OCI-M1 (cell line): Measurements from ENCODE around the gene CATSPERD.
A peak's percentile ranks its signal among the peaks of the same experiment; 100 is the strongest.
"Not testable (repeated sequence)": the region's sequence is repeated elsewhere in the genome, so short reads cannot be mapped to it uniquely, and the experiment has no call there.

Experiments
- DNase-seq: peaks from one replicate; lab custom pipeline; 2025; lab: John Stamatoyannopoulos, UW

The CATSPERD gene

DNA sequence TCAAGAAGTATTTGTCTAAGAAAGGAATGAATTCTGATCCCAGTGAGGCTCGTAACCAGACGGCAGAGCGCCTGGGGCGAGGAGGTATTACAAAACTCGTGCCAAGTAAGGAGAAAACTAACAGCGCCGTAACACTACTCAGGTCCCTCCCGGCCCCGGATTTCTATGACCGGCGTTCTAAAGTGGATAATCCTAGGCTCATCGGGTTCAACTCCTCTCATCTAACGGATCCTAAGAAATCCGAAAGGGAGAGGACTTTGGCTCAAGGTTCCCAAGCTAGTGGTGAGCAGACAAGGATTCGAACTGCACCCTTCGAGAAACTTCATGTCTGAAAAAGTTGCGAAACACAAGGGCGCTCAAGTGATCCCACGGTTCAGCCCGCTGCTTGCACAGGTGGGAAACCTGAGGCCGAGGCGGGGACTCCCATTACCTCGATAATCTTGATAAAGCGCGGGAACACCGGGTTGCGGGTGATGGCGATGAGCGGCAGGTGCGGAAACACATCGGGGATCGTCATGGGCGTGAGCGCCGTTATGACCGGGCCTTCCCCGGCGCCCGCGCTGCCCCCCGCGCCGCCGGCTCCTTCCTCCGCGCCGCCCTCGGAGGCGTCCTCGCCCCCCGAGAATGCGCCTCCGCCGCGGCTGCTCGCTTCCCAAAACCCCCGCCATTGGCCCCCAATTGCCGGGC lies 1.0 kb upstream of the CATSPERD start:
- peak; percentile 53 for DNase-seq

DNA sequence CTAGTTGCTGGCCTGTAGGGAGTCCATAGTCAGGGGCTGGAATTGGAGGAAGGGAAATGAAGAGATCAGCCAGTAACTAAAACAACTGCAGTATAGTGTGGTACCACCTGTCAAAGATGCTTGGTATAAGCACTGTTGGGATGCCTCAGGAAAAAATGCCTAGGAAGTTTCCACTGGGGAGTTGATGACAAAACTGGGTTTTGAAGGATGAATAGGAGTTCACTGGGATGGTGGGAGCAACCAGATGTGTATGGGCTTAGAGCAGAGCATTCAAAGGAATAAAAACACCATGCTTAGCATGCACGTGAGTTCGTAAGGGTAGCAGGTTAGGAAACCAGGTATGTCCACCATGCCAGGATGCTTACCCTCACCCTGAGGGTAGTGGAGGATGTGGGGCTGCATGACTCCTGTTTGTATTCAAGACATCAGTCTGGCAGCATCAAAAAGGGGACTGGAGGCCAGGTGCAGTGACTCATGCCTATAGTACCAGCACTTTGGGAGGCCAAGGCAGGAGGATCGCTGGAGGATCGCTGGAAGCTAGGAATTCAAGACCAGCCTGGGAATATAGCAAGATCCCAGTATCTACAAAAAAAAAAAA lies 7.1 kb downstream of the CATSPERD start:
- no peak for DNase-seq

DNA sequence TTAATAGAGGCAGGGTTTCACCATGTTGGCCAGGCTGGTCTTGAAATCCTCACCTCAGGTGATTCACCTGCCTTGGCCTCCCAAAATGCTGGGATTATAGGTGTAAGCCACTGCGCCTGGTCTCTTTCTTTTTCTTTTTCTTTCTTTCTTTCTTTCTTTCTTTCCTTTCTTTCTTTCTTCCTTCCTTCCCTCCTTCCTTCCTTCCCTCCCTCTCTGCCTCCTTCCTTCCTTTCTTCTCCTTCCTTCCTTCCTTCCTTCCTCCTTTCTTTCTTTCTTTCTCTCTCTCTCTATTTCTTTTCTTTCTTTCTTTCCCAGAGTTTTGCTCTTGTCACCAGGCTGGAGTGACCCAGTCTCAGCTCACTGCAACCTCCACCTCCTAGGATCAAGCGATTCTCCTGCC lies 12.7 kb downstream of the CATSPERD start:
- DNase-seq, result not testable (repeated sequence)

DNA sequence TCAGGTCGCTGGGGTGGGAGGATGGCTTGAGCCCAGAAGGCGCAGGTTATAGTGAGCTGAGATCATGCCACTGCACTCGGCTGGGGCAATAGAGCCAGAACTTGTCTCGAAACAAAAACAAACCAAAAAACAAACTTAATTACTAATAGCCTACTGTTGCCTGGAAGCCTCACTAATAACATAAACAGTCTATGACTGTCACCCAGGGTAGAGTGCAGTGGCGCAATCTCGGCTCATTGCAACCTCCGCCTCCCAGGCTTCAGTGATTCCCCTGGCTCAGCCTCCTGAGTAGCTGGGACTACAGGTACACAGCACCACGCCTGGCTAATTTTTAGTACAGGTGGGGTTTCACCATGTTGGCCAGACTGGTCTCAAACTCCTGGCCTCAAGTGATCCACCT lies 18.0 kb downstream of the CATSPERD start:
- DNase-seq, result no peak

DNA sequence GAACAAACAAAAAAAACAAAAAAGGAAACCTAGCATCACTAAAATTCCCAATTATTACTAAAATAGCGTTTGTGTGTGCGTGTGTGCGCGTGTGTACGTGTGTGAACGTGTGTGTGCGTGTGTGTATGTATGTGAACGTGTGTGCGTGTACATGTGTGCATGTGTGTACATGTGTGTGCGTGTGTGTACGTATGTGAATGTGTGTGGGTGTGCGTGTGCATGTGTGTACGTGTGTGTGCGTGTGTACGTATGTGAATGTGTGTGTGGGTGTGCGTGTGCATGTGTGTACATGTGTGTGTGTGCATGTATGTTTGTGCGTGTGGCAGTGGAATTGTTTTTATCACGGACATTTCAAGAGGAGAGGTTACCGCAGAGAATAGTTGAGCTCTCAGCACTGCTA lies 21.6 kb downstream of the CATSPERD start:
- DNase-seq, result no peak

- DNase-seq, result no peak
These were observed 23.2 kb downstream of the CATSPERD start for GRCh38 chr19:5743630-5744029.

- DNase-seq, result not testable (repeated sequence)
These were observed 24.6 kb downstream of the CATSPERD start for GRCh38 chr19:5744999-5745398.

GRCh38 chr19:5748920-5749319 lies 28.5 kb downstream of the CATSPERD start:
- not testable (repeated sequence) for DNase-seq

DNA sequence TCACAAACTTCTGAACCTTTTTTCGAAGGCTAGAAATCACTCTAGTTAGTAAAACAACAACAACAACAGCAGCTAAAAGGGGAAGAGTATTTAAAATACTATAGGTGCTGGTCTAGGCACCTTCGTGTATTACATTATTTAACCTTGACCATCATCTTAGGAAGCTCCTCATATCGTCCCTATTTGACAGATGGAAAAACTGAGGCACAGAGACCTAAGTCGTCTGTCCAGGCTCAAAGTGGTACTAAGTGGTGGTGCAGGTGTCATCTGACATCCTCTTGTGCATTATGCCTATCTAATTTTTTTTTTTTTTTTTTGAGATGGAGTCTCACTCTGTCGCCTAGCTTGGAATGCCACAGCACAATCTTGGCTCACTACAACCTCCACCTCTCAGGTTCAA lies 29.1 kb downstream of the CATSPERD start:
- DNase-seq, result no peak

DNA sequence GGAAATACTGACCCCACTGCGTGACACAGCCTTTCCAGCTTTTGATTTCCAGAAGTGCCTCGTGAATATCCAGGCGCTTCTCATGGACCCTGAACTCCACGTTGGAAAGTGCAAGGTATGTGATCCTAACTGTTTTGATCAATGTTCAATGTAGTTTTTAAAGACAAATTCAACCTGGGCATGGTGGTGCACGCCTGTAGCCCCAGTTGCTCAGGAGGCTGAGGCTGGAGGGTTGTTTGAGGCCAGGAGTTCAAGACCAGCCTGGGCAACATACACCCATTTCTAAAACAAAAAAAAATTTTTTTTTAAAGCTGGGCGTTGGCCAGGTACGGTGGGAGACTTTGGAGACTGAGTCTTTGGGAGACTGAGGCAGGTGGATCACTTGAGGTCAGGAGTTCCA lies 31.3 kb downstream of the CATSPERD start:
- DNase-seq, result no peak

DNA sequence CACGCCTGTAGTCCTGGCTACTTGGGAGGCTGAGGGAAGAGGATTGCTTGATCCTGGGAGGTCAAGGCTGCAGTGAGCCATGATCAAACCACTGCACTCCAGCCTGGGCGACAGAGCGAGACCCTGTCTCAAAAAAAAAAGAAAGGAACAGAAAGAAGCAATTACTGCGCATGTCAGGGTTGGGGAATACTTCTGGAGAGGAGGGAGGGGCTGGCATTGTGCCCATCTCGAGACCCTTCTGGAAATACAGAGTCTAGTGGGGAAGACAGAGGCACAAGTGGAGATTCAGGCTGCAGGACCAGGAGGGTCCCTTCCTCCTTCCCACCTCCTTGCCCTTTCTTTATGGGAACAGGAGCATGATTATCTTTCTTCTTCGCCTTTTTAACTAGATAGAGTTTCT lies 33.3 kb downstream of the CATSPERD start:
- no peak for DNase-seq

- no peak for DNase-seq
These were observed 42.3 kb downstream of the CATSPERD start for GRCh38 chr19:5762608-5763217.

DNA sequence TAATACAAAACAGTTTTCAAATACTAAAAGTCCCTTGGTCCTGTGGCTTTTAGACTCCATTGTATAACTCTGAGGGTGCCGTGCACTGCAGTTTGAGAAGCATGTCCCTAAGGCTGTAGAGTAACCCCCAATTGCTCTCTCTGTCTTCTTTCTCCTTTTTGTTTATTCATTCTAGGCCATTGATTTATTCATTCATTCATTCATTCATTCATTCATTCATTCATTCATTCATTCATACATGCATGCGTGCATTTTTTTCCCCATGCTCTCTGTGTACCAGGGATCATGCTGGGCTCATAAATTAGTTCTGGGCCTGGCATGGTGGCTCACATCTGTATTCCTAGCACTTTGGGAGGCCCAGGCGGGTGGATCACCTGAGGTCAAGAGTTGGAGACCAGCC lies 44.8 kb downstream of the CATSPERD start:
- no peak for DNase-seq

DNA sequence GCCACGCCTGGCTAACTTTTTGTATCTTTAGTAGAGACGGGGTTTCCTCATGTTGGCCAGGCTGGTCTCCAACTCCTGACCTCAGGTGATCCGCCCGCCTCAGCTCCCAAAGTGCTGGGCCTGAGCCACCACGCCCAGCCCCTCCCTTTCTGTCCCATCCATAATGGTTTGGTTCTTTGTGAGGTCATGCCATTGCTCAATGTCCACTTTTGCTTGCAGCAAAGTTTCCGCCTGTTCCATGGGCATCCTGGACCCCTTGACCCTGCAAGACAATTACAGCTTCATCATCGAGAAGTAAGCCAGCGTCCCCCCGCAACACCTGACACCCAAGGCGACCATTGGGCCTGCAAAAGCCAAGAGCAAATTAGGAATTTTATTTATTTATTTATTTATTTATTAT lies 47.5 kb downstream of the CATSPERD start:
- DNase-seq, result no peak

DNA sequence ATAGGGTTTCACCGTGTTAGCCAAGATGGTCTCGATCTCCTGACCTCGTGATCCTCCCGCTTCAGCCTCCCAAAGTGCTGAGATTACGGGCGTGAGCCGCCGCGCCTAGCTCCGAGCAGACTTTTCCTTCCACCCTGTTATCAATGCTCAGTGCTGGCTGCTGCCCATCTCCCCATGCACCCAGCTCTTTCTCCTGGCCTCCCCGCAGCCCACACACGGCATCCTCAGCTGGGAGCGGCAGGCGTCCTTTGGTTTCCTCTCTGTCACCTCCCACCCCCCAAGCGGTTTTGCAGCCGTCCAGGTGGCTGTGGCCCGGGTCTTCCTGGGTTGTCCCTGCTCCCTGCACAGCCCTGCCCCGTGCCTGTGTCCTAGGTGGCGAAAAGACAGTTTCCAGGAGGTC lies 52.0 kb downstream of the CATSPERD start:
- DNase-seq, result no peak

DNA sequence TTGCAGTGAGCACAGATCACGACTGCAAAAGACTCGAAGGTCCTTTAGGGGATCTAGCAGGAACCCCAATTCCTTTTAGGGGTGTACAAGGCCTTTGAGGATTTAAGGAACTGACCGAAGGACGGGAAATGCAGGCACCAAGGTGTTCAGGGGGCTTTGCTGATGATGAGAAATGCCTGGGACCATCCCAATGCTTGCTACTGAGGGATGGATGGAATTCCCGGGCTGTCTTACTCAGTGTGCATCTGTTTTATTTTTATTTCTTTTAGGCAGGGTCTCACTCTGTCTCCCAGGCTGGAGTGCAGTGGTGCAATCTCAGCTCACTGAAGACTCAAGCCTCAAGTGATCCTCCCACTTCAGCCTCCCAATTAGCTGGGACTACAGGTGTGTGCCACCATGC lies 52.8 kb downstream of the CATSPERD start:
- no peak for DNase-seq

- no peak for DNase-seq
These were observed 54.5 kb downstream of the CATSPERD start for GRCh38 chr19:5774921-5775320.

GRCh38 chr19:5775668-5776309 lies 55.4 kb downstream of the CATSPERD start:
- DNase-seq, result no peak

- no peak for DNase-seq
These were observed 58.0 kb downstream of the CATSPERD start for GRCh38 chr19:5778402-5778801.

DNA sequence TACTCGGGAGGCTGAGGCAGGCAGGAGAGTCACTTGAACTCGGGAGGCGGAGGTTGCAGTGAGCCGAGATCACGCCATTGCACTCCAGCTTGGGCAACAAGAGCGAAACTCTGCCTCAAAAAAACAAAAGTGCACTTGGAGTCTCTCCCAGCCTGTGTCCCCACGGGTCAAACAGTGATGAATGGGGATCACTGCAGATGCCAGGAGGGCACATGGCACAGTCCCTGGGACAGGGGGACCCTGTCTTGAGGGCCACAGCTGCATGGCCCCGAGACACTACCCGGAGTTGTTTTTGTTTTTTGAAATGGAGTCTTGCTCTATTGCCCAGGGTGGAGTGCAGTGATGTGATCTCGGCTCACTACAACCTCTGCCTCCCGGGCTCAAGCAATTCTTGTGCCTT lies 60.5 kb downstream of the CATSPERD start:
- DNase-seq, result not testable (repeated sequence)

GRCh38 chr19:5782322-5782721 lies 61.9 kb downstream of the CATSPERD start:
- no peak for DNase-seq

- no peak for DNase-seq
These were observed 62.8 kb downstream of the CATSPERD start for GRCh38 chr19:5782945-5783919.
